ENCODE data around the gene YES1. TPM values are rescaled to one million over a fixed set of nuclear protein-coding genes. Genes with fewer than 3 reads are reported as not detected.

Gene YES1
- total and polyA plus RNA-seq, 2 donors (not counting 3 experiments of a cell fraction or from before 2014, with no cell fraction given), result 16.5 to 92.3 TPM

GRCh38 chr18:688323-688722 is 123.7 kb downstream of the YES1 start:
- Histone ChIP-seq H2AFZ (ENCODE audit: low read depth, low read length) (no peak overlapping the region), H3K27me3 (ENCODE audit: control insufficient read depth in 2 of 2, insufficient read depth in 2 of 2, low read length in 2 of 2) (no peaks in the 10 kb centered on the region), H3K36me3 (ENCODE audit: control insufficient read depth in 2 of 2, extremely low read depth in 1 of 2, insufficient read depth in 2 of 2, low read length in 2 of 2) (peaks cover 3 to 8% of the 10 kb centered on the region in 2 experiments), H3K9ac (replicated peaks; ENCODE audit: extremely low read depth, insufficient read depth, low read length) (no peak overlapping the region), H3K4me2 (ENCODE audit: insufficient read depth, low read length) (no peak overlapping the region), H3K27ac (ENCODE audit: insufficient read depth, low read depth, low read length) (no peak overlapping the region), H3K9me1 (replicated peaks; ENCODE audit: control insufficient read depth, extremely low read depth, insufficient read depth, low read length) (no peaks in the 10 kb centered on the region), H3K4me1 (ENCODE audit: control insufficient read depth, extremely low read depth, insufficient read depth, low read length) (no peaks in the 10 kb centered on the region), H3K9me3 (replicated peaks; ENCODE audit: control insufficient read depth, insufficient read depth, low read length) (no peaks in the 10 kb centered on the region), H3K79me2 (ENCODE audit: control insufficient read depth, insufficient read depth, low read length) (no peaks in the 10 kb centered on the region), H3K4me3 (replicated peaks in 1 of 3; ENCODE audit: insufficient read depth in 1 of 3, low read depth in 1 of 3, low read length in 3 of 3) (no peak overlapping the region), H4K20me1 (replicated peaks; ENCODE audit: control insufficient read depth, extremely low read depth, insufficient read depth, low read length) (no peaks in the 10 kb centered on the region)
- dilution Hi-C loops (cut with MboI; ENCODE audit: extremely low pct_ligation_motif_present, low sequenced_read_pairs) (no loop called here), intact Hi-C loops (cut with micrococcal nuclease) (no loop called here)
- no peak for TF ChIP-seq MAX (IDR thresholded peaks at IDR 0.05; ENCODE audit: insufficient read depth, insufficient read length)
- TF ChIP-seq JUN (IDR thresholded peaks at IDR 0.05; ENCODE audit: borderline replicate concordance, insufficient read depth, insufficient read length, low read depth), result no peak
- no peak for TF ChIP-seq POLR2A (IDR thresholded peaks at IDR 0.05; ENCODE audit: low read depth, low read length)
- no peak for TF ChIP-seq CTCF (IDR thresholded peaks at IDR 0.05; ENCODE audit: extremely low read depth in 1 of 2, insufficient read depth in 1 of 2, low read depth in 1 of 2, low read length in 2 of 2)
- TF ChIP-seq MYC (IDR thresholded peaks at IDR 0.05; ENCODE audit: low read depth, low read length), result no peak
- TF ChIP-seq EZH2 (IDR thresholded peaks at IDR 0.05; ENCODE audit: borderline replicate concordance, low read depth, low read length, severe bottlenecking), result no peak
- no peak for TF ChIP-seq FOS (IDR thresholded peaks at IDR 0.05; ENCODE audit: borderline replicate concordance, insufficient read depth, low read length)
- no peak for TF ChIP-seq GATA2 (IDR thresholded peaks at IDR 0.05; ENCODE audit: insufficient read depth, insufficient read length, low read depth, low read length)
- TF ChIP-seq POLR2AphosphoS5 (IDR thresholded peaks at IDR 0.05; ENCODE audit: insufficient read depth, low read depth, low read length), result no peak
- DNase-seq (ENCODE audit: low read depth, low spot score) (no peak), FAIRE-seq (no peak)
- no TSS peak for BruUV-seq (replicated peaks)
- POLR2A ChIA-PET, result no interaction called here
- CTCF ChIA-PET, result interaction anchor here (1.6 kb wide), 1 partner anchor 151 kb away, joined by 3 read pairs; no protein-coding TSS in a partner anchor

All from endothelial cell of umbilical vein (primary cell).